GM21526 (cell line): ENCODE measurements around the gene VWA3A.
"Not testable (repeated sequence)": the region's sequence is repeated elsewhere in the genome, so short reads cannot be mapped to it uniquely, and the experiment has no call there.

Source experiments
- ATAC-seq: cut with Tn5 transposase; IDR thresholded peaks from one replicate; pipeline ENCODE4 v1.9.1; 2021; ENCODE audit warnings: moderate library complexity; ENCODE audit not compliant: unreplicated experiment, low FRiP score

VWA3A gene

GRCh38 chr16:22132801-22133200, 40.5 kb downstream of the VWA3A start:
- ATAC-seq = no peak

- ATAC-seq = no peak
Observed at GRCh38 chr16:22138482-22138881, 46.1 kb downstream of the VWA3A start.

GRCh38 chr16:22139008-22139407, 46.7 kb downstream of the VWA3A start:
- ATAC-seq = no peak

GRCh38 chr16:22139732-22140131, 47.4 kb downstream of the VWA3A start:
- ATAC-seq = no peak

GRCh38 chr16:22141767-22142166, 49.4 kb downstream of the VWA3A start:
- no peak for ATAC-seq

GRCh38 chr16:22144520-22144919, 52.2 kb downstream of the VWA3A start:
- ATAC-seq = no peak

- ATAC-seq = no peak
Observed at GRCh38 chr16:22147853-22148252, 55.5 kb downstream of the VWA3A start.

GRCh38 chr16:22151246-22151998, 59.1 kb downstream of the VWA3A start:
- ATAC-seq = no peak

- no peak for ATAC-seq
Observed at GRCh38 chr16:22152316-22152715, 60.0 kb downstream of the VWA3A start.

- not testable (repeated sequence) for ATAC-seq
Observed at GRCh38 chr16:22153078-22153477, 60.7 kb downstream of the VWA3A start.

- no peak for ATAC-seq
Observed at GRCh38 chr16:22161401-22161800, 69.1 kb downstream of the VWA3A start.

GRCh38 chr16:22161999-22162655, 69.8 kb downstream of the VWA3A start, which contains the start of gene SDR42E2:
Gene SDR42E2 (plus strand): TSS chr16:22162506. CDS start chr16:22165583, 3,077 bp downstream.
- ATAC-seq = no peak

GRCh38 chr16:22162656-22163009, 70.3 kb downstream of the VWA3A start:
- ATAC-seq = no peak

GRCh38 chr16:22163806-22164205, 71.5 kb downstream of the VWA3A start:
- no peak for ATAC-seq

- no peak for ATAC-seq
Observed at GRCh38 chr16:22164482-22164881, 72.1 kb downstream of the VWA3A start.

GRCh38 chr16:22165508-22166285, 73.4 kb downstream of the VWA3A start:
- no peak for ATAC-seq

- ATAC-seq = no peak
Observed at GRCh38 chr16:22171953-22172352, 79.6 kb downstream of the VWA3A start.

- ATAC-seq = not testable (repeated sequence)
Observed at GRCh38 chr16:22172642-22173041, 80.3 kb downstream of the VWA3A start.

GRCh38 chr16:22174642-22175041, 82.3 kb downstream of the VWA3A start:
- no peak for ATAC-seq

GRCh38 chr16:22177968-22178930, 85.9 kb downstream of the VWA3A start:
- no peak for ATAC-seq
